Measurements from ENCODE around the gene SETBP1.

SETBP1 gene

DNA sequence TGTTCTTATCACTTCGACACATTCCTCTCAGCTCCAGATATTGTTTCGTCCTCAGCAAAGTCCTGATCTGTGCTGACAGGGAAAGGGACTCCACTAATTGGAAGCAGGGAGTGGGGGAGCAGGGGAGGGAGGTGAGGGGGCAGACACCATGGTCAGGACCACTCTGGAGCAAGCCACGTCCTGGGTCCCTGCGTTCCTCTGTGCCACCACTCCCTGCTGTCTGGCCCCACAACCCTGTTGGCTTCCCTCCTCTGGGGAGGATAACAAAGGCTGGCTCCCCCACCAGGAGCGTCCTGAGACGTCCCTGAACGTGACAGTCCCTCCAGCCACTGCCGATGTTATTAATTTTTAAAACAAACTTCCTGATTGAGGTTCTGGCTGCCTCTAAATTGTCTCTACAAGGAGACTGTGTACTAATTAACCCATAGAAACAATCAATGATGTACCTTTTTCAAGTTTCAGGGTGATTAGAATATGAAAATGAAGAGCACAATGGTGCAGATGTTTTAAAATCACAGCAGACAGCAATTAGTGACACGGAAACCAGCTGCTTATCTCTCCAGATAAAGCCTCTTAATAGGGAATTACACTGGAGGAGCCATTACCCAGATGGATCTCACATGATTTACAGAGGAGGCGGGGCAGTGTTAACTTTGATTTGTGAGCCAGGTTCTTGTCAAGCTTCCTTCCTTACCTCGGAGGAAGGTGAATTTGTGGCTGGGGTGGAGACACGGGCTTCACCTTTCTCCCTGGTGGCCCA is 257.5 kb downstream of the SETBP1 start:
- no peak overlapping the region for H3K4me3 Mint-ChIP-seq
- no peak for ATAC-seq (replicated peaks; ENCODE audit: extremely low read depth, poor library complexity, severe bottlenecking)
- no peaks in the 10 kb centered on the region for H3K27me3 Mint-ChIP-seq
- H3K4me1 Mint-ChIP-seq: peaks cover 8% of the 10 kb centered on the region
- no peak overlapping the region for H3K27ac Mint-ChIP-seq (ENCODE audit: low read depth)
- no peak for DNase-seq (ENCODE audit: low spot score in 2 of 2)
- H3K9me3 Mint-ChIP-seq: no peaks in the 10 kb centered on the region
- no peaks in the 10 kb centered on the region for H3K36me3 Mint-ChIP-seq (ENCODE audit: insufficient read depth)

DNA sequence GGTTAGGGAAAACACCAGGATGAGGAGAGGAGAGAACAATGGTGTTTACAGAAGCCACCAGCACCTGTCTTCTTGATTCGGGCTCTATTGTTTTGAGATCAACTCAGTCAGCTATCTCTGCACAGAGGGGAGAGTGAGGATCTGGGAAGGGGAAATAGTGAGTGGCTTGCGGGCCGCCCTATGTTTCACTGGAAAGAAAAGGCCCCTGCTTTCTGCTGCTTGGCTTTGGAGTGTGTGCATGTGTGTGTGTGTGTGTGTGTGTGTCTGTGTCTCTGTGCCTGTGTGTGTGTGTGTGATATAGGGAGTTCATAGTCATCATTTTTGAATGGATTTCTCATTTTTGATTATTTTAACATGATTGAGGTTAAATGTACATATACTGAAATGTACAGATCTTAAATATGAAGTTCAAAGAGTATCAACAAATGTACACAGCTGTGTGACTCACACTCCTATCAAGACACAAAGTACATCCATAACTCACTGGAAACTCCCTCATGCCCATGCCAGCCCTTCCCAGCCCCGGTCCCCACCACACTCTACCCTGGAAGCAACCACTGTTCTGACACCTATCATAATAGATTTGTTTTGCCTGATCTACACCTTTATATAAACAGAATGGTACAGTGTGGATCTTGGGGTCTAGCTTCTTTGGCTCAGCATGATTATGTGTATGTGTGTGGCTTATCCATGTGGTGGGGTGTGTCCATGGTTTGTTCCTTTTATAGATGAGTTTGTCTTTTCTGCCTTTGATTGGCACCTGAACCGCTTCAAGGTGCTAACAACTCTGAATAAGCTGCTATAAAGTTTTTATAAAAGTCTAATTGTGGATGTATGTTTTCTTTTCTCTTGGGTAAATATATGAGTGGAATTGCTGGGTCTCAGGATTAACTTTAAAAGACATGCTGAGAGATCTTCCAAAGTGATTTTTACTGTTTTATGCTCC is 258.3 kb downstream of the SETBP1 start:
- ATAC-seq (replicated peaks; ENCODE audit: extremely low read depth, poor library complexity, severe bottlenecking) (no peak), DNase-seq (ENCODE audit: low spot score in 2 of 2) (no peak)
- H3K9me3 Mint-ChIP-seq: no peaks in the 10 kb centered on the region
- H3K27me3 Mint-ChIP-seq: no peaks in the 10 kb centered on the region
- peaks cover 10% of the 10 kb centered on the region for H3K4me1 Mint-ChIP-seq
- no peak overlapping the region for H3K27ac Mint-ChIP-seq (ENCODE audit: low read depth)
- H3K36me3 Mint-ChIP-seq (ENCODE audit: insufficient read depth): no peaks in the 10 kb centered on the region
- H3K4me3 Mint-ChIP-seq: no peak overlapping the region

DNA sequence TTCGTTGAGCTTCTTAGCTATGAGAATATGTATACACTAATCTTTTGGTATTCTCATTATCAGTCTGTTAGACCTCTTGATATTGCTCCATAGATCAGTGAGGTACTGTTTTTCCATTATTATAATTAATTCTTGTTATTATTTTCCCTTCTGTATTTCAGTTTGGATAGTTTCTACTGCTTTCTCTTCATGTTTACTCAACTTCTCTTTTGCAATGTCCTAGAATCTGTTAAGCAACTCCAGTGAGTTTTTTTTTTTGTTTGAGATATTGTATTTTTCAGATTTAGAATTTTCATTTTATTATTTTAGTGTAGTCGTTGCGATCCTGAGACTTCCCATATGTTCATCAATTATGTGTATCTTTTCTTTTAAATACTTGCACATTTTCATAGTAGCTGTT is 260.8 kb downstream of the SETBP1 start:
- H3K9me3 Mint-ChIP-seq: no peaks in the 10 kb centered on the region
- H3K4me3 Mint-ChIP-seq: no peak overlapping the region
- H3K36me3 Mint-ChIP-seq (ENCODE audit: insufficient read depth): no peaks in the 10 kb centered on the region
- H3K4me1 Mint-ChIP-seq: peaks cover 10% of the 10 kb centered on the region
- H3K27ac Mint-ChIP-seq (ENCODE audit: low read depth): no peak overlapping the region
- H3K27me3 Mint-ChIP-seq: no peaks in the 10 kb centered on the region
- no peak for ATAC-seq (replicated peaks; ENCODE audit: extremely low read depth, poor library complexity, severe bottlenecking)
- DNase-seq (ENCODE audit: low spot score in 2 of 2): no peak

DNA sequence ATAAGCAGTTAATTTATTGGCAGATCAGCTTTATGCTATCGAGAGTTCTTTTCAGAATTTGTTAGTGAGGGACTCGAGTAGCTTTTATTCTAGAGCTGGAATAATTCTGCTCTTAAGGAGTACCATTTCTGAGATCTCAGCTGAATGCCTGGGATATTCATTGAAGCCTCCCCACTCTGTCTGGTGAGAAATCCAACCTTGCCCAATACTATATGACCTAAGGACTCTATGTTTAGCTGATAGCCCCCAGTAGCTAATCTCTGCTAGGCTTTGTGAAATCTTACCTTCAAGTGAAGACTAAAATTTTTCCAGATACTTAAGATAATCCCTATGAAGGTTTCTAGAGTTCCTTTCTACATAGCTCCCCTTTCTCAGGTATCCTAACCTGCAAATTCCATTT is 261.4 kb downstream of the SETBP1 start:
- ATAC-seq (replicated peaks; ENCODE audit: extremely low read depth, poor library complexity, severe bottlenecking) (no peak), DNase-seq (ENCODE audit: low spot score in 2 of 2) (no peak)
- no peaks in the 10 kb centered on the region for H3K27me3 Mint-ChIP-seq
- H3K27ac Mint-ChIP-seq (ENCODE audit: low read depth): no peak overlapping the region
- no peak overlapping the region for H3K4me3 Mint-ChIP-seq
- H3K9me3 Mint-ChIP-seq: no peaks in the 10 kb centered on the region
- H3K4me1 Mint-ChIP-seq: peaks cover 10% of the 10 kb centered on the region
- no peaks in the 10 kb centered on the region for H3K36me3 Mint-ChIP-seq (ENCODE audit: insufficient read depth)

DNA sequence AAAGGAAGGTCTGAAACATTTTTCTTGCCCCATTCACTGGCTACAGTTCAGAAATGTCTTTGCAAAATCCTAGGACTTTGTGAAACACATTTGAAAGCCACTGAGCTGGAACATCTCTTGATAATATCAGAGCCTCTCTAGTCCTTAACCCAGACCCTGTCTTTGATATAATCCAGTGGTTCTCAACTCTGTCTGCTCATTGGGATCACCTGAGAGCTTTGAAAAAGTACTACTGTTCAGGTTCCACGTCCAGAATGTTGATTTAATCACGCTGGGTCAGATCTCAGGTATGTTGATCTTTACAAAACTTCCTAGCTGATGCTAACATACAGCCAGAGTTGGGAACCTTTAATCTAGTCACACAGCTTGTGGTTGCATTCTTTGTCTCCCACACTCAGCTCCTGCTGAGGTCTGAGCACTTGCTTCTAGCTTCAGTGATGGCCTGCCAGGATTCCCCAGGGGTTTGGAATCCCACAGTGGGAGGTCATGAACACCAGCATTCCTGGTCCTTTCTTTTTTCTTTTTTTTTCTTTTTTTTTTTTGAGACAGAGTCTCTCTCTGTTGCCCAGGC is 262.7 kb downstream of the SETBP1 start:
- Mint-ChIP-seq H3K36me3 (ENCODE audit: insufficient read depth) (no peaks in the 10 kb centered on the region), H3K9me3 (no peaks in the 10 kb centered on the region), H3K27me3 (no peaks in the 10 kb centered on the region), H3K4me1 (peaks cover 10% of the 10 kb centered on the region), H3K27ac (ENCODE audit: low read depth) (no peak overlapping the region), H3K4me3 (no peak overlapping the region)
- ATAC-seq (replicated peaks; ENCODE audit: extremely low read depth, poor library complexity, severe bottlenecking) (no peak), DNase-seq (ENCODE audit: low spot score in 2 of 2) (no peak)

DNA sequence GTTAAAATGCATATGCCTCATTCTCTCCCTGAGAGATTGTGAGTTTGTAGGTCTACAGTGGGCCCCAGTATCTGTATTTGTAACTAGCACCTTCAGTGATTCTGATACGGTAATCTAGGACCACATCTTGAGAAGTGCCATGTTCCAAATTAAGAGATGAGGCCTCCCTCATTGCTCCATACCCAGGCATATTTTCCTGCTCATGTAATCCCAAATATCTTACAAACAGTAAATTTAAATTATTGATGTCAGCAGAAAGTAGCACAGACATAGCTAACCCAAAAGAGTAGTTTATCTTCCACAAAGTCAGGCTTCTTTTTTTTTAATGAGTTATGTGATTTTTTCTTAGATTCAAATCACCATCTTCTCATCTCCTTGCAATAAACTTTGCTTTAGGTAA is 263.8 kb downstream of the SETBP1 start:
- H3K4me1 Mint-ChIP-seq: peaks cover 10% of the 10 kb centered on the region
- H3K36me3 Mint-ChIP-seq (ENCODE audit: insufficient read depth): no peaks in the 10 kb centered on the region
- no peak overlapping the region for H3K4me3 Mint-ChIP-seq
- no peaks in the 10 kb centered on the region for H3K27me3 Mint-ChIP-seq
- H3K27ac Mint-ChIP-seq (ENCODE audit: low read depth): no peak overlapping the region
- DNase-seq (ENCODE audit: low spot score in 2 of 2) (no peak), ATAC-seq (replicated peaks; ENCODE audit: extremely low read depth, poor library complexity, severe bottlenecking) (no peak)
- H3K9me3 Mint-ChIP-seq: no peaks in the 10 kb centered on the region

DNA sequence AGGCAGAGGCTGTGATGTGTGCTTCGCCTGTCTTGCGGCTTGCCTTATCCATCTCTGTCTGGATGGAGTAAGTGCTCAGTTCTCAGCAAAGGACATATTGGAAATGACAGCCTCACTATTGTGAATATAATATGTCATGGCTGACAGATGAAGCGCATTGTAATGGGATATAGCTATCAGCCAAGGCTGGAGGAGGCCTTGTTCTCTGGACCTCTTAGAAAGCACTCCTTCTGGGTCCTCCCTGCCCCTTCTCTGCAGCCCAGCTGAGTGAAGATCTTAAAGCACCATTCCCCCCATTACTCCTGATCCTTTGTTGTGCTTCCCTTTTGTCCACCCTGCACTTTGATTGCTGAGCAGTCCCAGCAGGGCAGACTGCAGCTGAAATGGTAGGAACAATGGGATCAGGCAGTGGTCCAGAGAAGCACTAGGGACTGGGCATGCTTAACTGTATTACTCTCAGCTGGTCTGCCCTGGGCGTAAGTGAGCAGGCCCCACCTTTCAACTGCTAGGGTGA is 265.3 kb downstream of the SETBP1 start:
- Mint-ChIP-seq H3K9me3 (no peaks in the 10 kb centered on the region), H3K4me3 (no peak overlapping the region), H3K4me1 (peaks cover 10% of the 10 kb centered on the region), H3K36me3 (ENCODE audit: insufficient read depth) (peaks cover 2% of the 10 kb centered on the region), H3K27me3 (no peaks in the 10 kb centered on the region), H3K27ac (ENCODE audit: low read depth) (no peak overlapping the region)
- DNase-seq (ENCODE audit: low spot score in 2 of 2) (no peak), ATAC-seq (replicated peaks; ENCODE audit: extremely low read depth, poor library complexity, severe bottlenecking) (no peak)

DNA sequence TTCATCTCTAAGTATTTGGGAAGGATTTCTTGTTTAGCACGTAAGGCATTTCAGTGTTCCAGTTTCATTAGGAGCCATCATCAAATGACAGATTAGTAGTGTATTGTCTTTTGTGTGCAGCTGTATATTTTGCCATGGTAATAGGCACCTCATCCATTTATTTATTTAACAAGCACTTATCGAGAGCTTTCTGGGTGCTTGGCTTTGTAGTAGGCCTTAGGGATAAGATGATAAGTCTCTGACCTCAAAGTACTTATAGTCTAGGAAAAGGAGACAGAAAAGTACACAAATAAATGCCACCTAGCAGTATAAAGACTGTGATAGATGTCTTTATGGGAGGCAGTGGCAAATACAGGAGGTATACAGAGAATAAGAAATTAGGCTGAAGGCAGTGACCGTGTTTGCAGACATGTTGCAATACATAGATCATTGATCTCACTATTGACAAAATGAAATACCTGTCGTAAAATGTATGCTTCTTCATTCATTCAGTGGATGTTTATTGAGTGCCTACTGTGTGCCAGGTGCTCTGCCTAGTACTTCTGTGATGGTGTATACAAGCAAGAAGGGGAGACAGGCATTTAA is 265.9 kb downstream of the SETBP1 start:
- no peak for DNase-seq (ENCODE audit: low spot score in 2 of 2)
- Mint-ChIP-seq H3K36me3 (ENCODE audit: insufficient read depth) (peaks cover 3% of the 10 kb centered on the region), H3K4me1 (peaks cover 5% of the 10 kb centered on the region), H3K27ac (ENCODE audit: low read depth) (no peak overlapping the region), H3K27me3 (no peaks in the 10 kb centered on the region), H3K9me3 (no peaks in the 10 kb centered on the region), H3K4me3 (no peak overlapping the region)
- no peak for ATAC-seq (replicated peaks; ENCODE audit: extremely low read depth, poor library complexity, severe bottlenecking)

DNA sequence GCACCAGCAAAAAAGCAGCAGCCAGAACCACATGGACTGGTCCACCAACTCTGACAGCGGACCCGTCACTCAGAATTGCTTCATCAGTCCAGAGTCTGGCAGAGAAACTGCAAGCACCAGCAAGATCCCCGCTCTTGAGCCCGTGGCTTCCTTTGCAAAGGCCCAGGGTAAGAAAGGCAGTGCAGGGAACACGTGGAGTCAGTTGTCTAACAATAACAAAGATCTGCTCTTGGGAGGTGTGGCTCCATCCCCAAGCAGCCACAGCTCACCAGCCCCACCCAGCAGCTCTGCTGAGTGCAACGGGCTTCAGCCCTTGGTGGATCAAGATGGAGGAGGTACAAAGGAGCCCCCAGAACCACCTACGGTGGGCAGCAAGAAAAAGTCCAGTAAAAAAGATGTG is 269.3 kb downstream of the SETBP1 start:
- ATAC-seq (replicated peaks; ENCODE audit: extremely low read depth, poor library complexity, severe bottlenecking) (no peak), DNase-seq (ENCODE audit: low spot score in 2 of 2) (no peak)
- H3K27ac Mint-ChIP-seq (ENCODE audit: low read depth): no peak overlapping the region

DNA sequence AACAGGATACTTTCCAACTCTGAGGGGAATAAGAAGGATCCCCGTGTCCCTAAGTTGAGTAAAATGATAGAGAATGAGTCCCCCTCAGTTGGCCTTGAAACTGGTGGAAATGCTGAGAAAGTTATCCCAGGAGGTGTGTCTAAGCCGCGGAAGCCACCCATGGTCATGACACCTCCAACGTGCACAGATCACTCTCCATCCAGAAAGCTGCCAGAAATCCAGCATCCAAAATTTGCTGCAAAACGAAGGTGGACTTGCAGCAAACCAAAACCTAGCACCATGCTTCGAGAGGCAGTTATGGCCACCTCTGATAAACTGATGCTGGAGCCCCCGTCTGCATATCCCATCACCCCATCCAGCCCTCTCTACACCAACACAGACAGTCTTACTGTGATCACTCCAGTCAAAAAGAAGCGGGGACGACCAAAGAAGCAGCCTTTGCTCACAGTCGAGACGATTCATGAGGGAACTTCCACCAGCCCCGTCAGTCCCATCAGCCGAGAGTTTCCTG is 270.1 kb downstream of the SETBP1 start:
- Mint-ChIP-seq H3K36me3 (ENCODE audit: insufficient read depth) (peaks cover 6% of the 10 kb centered on the region), H3K27ac (ENCODE audit: low read depth) (no peak overlapping the region), H3K9me3 (no peaks in the 10 kb centered on the region), H3K4me1 (no peaks in the 10 kb centered on the region), H3K27me3 (no peaks in the 10 kb centered on the region), H3K4me3 (no peak overlapping the region)
- no peak for DNase-seq (ENCODE audit: low spot score in 2 of 2)
- no peak for ATAC-seq (replicated peaks; ENCODE audit: extremely low read depth, poor library complexity, severe bottlenecking)

More for the DNA sequence above, 269.3 kb downstream of the SETBP1 start:
- H3K27me3 Mint-ChIP-seq: no peaks in the 10 kb centered on the region
- no peaks in the 10 kb centered on the region for H3K9me3 Mint-ChIP-seq
- no peaks in the 10 kb centered on the region for H3K4me1 Mint-ChIP-seq
- H3K4me3 Mint-ChIP-seq: no peak overlapping the region
- H3K36me3 Mint-ChIP-seq (ENCODE audit: insufficient read depth): peaks cover 6% of the 10 kb centered on the region

DNA sequence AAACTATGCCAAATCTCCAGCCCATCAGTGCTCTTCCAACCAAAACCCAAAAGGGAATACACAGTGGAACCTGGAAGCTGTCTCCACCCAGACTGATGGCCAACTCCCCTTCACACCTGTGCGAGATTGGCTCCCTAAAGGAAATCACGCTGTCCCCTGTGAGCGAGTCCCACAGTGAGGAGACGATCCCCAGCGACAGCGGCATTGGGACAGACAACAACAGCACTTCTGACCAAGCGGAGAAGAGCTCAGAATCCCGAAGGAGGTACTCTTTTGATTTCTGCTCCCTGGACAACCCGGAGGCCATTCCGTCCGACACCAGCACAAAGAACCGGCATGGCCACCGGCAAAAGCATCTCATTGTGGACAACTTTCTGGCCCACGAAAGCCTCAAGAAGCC is 271.1 kb downstream of the SETBP1 start:
- H3K27me3 Mint-ChIP-seq: no peaks in the 10 kb centered on the region
- DNase-seq (ENCODE audit: low spot score in 2 of 2) (no peak), ATAC-seq (replicated peaks; ENCODE audit: extremely low read depth, poor library complexity, severe bottlenecking) (no peak)
- peaks cover 6% of the 10 kb centered on the region for H3K36me3 Mint-ChIP-seq (ENCODE audit: insufficient read depth)
- H3K9me3 Mint-ChIP-seq: no peaks in the 10 kb centered on the region
- no peaks in the 10 kb centered on the region for H3K4me1 Mint-ChIP-seq
- no peak overlapping the region for H3K27ac Mint-ChIP-seq (ENCODE audit: low read depth)
- H3K4me3 Mint-ChIP-seq: no peak overlapping the region

DNA sequence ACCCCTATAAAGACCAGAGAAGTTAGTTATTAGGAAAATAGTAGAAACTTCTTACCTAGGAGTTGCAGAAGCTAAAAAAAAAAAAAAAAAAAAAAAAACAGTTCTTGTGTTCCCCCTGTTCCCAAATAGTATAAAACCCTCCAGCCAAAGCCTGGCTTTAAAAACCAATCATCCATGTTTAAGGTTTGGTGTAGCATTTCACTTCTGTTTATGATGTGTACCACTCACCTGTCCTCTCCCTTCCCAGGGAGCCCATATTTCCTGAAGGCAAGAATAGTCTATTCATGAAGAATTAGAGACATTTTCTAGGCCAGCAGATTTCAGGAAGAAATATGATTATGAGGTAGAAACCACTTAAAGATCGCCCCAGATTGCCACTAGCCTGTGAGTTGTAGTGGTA is 273.6 kb downstream of the SETBP1 start:
- Mint-ChIP-seq H3K9me3 (no peaks in the 10 kb centered on the region), H3K27ac (ENCODE audit: low read depth) (no peak overlapping the region), H3K36me3 (ENCODE audit: insufficient read depth) (peaks cover 8% of the 10 kb centered on the region), H3K4me3 (no peak overlapping the region), H3K27me3 (no peaks in the 10 kb centered on the region), H3K4me1 (no peaks in the 10 kb centered on the region)
- ATAC-seq (replicated peaks; ENCODE audit: extremely low read depth, poor library complexity, severe bottlenecking) (no peak), DNase-seq (ENCODE audit: low spot score in 2 of 2) (no peak)

All from central memory CD8-positive, alpha-beta T cell (primary cell).